HG02798 (cell line): ENCODE measurements around the gene E4F1.

Source experiments
- ATAC-seq: cut with Tn5 transposase; IDR thresholded peaks from one replicate; pipeline ENCODE4 v1.9.1; 2021; ENCODE audit warnings: mild to moderate bottlenecking; ENCODE audit not compliant: unreplicated experiment, poor library complexity

Gene E4F1

GRCh38 chr16:2267913-2268666 is 44.7 kb downstream of the E4F1 start, which contains the start of gene RNPS1:
Gene RNPS1 (minus strand): TSS chr16:2268126. CDS start chr16:2264643, 3,483 bp downstream.
- peak; percentile 84 for ATAC-seq

GRCh38 chr16:2270070-2270462 is 46.7 kb downstream of the E4F1 start:
- ATAC-seq: no peak

- no peak for ATAC-seq
Measured at GRCh38 chr16:2270588-2271470, 47.4 kb downstream of the E4F1 start.

GRCh38 chr16:2271848-2272461 is 48.6 kb downstream of the E4F1 start:
- no peak for ATAC-seq

- ATAC-seq: no peak
Measured at GRCh38 chr16:2273484-2273883, 50.1 kb downstream of the E4F1 start.

GRCh38 chr16:2273931-2274330 is 50.5 kb downstream of the E4F1 start:
- no peak for ATAC-seq

- ATAC-seq: no peak
Measured at GRCh38 chr16:2275476-2276367, 52.3 kb downstream of the E4F1 start.

- ATAC-seq: no peak
Measured at GRCh38 chr16:2276368-2277195, 53.2 kb downstream of the E4F1 start.

- ATAC-seq: no peak
Measured at GRCh38 chr16:2277466-2278271, 54.3 kb downstream of the E4F1 start.

GRCh38 chr16:2278272-2278608 is 54.8 kb downstream of the E4F1 start:
- no peak for ATAC-seq

- ATAC-seq: no peak
Measured at GRCh38 chr16:2278956-2279800, 55.8 kb downstream of the E4F1 start.

- no peak for ATAC-seq
Measured at GRCh38 chr16:2280461-2280860, 57.1 kb downstream of the E4F1 start.

- ATAC-seq: no peak
Measured at GRCh38 chr16:2280981-2281542, 57.7 kb downstream of the E4F1 start.

GRCh38 chr16:2282262-2282661 is 58.9 kb downstream of the E4F1 start:
- ATAC-seq: no peak

GRCh38 chr16:2282866-2283555 is 59.6 kb downstream of the E4F1 start:
- ATAC-seq: no peak

GRCh38 chr16:2284001-2284770 is 60.8 kb downstream of the E4F1 start:
- no peak for ATAC-seq
